ENCODE data around the gene RNF208.
A peak's percentile ranks its signal among the peaks of the same experiment; 100 is the strongest.

RNF208 gene

DNA sequence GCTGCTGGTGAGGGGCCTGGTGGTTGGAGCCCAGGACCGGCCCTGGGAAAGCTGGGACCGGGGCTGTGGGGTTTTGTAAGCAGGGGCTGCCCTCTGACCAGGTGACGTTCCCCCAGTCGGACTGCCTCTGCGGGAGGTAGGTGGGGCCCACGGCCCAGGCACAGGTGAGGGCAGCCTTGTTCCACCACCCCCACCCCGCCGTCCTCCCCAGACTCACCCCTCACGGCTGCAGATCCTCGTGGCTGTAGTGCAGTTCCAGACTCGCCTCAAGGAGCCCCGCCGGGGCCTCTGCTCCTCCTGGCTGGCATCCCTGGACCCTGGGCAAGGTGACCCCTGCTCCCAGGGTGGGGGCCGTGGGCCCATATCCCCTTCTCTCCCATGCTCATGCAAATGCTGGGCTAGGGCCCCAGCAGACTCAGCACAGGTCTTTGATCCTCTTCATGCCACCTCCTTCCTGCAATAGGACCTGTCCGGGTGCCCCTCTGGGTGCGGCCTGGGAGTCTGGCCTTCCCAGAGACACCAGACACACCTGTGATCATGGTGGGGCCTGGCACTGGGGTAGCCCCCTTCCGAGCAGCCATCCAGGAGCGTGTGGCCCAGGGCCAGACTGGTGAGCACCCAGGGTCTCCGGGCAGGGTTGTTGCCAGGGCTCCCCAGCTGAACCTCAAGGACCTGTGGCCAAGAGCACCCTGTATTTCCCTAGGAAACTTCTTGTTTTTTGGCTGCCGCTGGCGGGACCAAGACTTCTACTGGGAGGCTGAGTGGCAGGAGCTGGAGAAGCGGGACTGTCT is 6.6 kb downstream of the RNF208 start:
- DNase-seq: no peak

DNA sequence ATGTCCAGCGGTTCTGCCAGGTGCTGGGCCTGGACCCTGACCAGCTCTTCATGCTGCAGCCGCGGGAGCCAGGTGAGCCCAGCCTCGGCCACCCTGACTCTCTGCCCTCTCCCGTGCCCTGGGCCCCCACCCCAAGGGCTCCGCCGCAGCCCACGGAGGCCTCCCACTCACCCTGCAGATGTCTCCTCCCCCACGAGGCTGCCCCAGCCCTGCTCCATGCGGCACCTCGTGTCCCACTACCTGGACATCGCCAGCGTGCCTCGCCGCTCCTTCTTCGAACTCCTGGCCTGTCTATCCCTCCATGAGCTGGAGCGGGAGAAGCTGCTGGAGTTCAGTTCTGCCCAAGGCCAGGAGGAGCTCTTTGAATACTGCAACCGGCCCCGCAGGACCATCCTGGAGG is 7.4 kb downstream of the RNF208 start:
- DNase-seq: no peak

DNA sequence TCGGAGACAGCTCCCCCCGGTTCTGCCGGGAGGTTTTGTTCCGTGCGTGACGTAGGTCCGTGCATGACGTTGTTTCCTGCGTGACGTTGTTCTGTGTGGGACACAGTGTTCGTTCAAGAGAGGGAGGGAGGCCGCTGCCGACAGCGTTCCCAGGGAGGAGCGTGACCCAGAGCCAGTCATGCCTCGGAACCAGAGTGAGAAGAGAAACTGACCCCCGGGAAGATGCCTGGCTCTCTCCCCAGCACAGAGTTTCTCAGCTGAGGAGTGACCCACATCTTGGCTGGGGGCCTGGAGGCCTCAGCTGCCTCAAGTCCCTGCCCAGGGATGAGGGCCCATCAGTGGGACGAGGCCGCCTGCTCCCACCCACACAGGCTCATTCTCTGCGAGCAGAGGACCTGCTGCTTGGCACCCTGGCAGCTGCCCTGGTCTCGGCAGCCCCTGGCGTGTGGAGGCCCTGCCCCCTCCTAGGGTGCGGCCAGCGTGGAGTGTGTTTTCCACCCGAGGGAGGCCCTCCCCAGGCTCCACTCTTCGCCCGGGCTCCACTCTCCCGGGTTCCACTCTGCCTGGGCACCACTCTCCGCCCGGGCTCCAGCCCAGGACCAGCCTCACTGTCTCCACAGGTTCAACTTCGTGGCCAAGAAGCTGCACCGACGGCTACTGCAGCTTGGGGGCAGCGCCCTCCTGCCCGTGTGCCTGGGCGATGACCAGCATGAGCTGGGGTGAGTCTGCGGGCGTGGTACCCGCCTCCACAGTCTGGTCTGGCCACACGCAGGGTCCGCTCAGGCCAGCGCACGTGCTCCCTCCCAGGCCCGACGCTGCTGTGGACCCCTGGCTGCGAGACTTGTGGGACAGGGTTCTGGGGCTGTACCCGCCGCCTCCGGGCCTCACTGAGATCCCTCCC is 8.6 kb downstream of the RNF208 start:
- DNase-seq: peak in 7 of 56 donors; percentile 10 to 52 (median 29)

DNA sequence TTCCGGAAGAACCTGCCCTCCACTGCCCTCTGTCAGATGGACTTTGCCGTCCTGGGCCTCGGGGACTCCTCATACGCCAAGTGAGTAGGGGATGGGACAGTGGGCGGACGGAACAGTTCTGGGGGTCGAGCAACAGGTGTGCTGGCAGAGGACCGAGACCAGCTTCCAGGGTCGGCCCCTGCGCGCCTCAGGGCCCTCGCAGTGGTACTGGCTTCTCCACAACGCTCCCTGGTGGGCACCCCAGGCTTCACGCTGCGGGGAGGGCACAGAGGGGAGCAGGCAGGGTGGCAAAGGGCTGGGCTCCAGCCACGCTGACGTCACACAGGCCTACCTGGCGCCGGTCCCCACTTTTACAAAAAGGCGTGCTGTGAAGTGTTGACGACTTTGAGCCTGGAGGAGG is 9.5 kb downstream of the RNF208 start:
- no peak for DNase-seq

DNA sequence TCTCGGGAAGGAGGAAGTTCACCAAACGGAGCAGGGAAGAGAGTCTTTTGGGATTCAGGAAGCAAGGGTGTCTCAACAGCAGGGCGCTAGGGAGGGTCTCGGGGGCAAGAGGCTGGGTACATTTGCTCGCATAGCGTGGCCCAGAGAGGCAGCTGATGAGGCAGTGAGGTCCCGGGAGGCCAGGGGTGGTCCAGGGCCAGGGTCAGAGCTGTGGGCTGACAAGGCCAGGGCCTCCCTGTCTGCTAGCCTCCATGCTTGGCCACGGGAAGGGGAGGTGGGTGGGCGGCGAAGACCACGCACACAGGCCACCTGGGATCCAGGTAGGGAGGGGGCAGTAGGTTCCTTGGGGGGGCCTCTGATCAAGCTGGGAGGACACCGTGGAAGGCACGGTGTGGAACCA is 10.5 kb downstream of the RNF208 start:
- DNase-seq: no peak

DNA sequence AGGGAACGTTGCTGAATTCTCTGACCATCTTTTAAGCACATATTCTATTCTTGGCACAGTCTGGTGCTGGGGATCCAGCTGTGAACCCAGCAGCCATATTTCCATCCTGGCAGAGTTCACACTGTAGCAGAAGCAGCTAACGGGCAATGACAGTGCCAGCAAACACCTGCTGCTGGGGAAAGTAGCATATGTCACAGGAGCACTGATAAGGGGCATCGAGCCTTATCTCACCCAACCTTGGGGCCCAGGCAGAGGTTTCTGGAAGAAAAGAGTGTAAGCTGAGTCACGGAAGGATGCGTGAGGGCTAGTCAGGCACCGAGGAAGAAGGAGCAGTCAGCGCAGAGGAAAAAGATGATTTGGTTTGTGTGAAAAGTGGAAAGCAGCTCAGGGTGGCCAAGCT is 15.4 kb downstream of the RNF208 start:
- no peak for DNase-seq

DNA sequence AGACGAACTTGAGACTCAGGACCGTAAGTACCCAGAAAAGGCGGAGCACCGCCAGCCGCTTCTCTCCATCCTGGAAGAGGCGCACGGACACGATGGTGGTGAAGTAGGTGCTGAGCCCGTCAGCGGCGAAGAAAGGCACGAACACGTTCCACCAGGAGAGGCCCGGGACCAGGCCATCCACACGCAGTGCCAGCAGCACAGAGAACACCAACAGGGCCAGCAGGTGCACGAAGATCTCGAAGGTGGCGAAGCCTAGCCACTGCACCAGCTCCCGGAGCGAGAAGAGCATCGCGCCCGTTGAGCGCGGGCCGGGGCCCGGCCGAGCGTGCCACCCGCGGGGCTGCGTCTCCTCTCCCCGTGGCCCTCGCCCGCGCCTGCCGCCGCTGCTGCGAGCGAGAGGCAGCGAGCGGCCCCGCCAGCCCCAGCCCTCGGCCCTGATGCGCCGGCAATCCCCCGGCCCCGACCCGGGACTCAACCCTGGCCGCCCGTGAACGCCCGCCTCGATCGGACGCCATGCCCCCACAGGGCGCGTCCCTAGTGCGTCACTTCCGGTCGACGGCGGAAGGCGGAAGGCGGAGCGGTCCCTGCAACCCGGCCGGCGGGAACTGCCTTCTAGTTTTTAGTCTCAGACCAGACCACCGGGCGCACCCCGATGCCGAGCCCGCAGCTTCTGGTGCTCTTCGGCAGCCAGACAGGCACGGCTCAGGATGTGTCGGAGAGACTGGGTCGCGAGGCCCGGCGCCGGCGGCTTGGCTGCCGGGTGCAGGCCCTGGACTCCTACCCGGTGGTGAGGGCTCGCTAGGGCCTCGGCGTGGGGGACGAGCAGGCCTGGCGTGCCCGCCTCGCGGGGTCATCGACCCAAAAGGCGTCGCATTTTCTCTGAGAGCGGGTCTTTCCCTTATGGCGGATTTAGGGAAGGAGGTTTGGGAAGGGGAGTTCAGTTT is 16.6 kb downstream of the RNF208 start, which contains the start of the genes NDOR1 and TMEM203:
Gene NDOR1, plus strand, starts transcription at position 575 of the 944 bp plus-strand sequence. Its CDS starts 78 bp downstream, at position 653.
Gene TMEM203, minus strand, starts transcription at position 523 of the 944 bp plus-strand sequence. Its CDS starts 234 bp downstream, at position 289.
- DNase-seq: peak; percentile 23 to 97 (median 86)

DNA sequence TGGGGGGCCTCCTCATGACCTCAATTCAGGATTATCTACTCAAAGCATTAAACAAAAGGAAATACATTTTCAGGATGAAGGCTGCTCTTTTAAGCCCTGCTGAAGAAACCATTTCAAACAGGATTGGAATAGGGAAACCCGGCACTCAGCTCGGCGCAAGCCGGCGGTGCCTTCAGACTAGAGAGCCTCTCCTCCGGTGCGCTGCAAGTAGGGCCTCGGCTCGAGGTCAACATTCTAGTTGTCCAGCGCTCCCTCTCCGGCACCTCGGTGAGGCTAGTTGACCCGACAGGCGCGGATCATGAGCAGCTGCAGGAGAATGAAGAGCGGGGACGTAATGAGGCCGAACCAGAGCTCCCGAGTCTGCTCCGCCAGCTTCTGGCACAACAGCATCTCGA is 17.3 kb downstream of the RNF208 start:
- no peak for DNase-seq

DNA sequence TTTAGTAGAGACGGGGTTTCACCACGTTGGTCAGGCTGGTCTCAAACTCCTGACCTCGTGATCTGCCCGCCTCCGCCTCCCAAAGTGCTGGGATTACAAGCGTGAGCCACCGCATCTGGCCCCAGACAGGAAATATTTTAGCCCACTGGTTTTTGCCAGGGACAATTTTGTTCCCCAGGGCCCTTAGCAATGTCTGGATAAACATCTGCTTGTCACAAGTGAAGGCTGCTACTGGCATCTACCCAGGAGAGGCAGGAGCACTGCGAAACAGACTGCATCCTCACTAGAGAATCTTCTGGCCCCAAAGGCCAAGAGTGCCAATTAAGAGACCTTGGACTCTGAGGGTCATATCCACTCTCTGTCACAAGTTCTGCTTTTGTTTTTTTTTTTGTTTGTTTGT is 19.1 kb downstream of the RNF208 start:
- no peak for DNase-seq

DNA sequence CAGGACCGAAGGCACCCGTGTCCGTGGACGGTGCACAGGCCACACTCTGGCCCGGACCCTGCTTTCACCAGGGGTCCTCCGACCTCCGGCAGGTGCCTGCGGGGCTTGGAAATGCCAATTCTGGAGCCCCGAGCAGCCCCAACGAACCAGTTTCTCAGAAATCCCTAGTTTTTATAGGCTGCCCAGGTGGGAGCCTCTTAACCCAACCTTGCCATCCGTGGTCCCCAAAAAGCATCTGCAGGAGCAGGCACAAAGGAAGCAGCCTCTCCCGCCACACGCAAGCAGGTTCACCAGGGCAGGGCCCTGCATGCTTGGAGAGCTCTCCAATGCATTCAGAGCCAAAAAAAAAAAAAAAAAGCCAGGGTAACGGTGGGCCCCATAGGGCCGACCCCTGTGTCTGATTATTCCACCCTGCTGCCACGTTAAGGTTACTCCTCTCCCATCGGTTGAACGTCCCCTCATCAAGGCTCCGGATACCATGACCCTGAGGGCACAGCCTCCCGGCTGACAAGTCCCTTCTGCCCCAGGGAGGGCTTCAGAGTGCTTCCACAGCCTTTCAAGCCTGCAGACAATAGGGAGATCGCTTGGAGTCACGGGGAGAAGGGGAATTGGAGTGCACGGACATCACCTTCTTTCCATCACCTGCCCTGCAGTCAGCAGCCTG is 20.7 kb downstream of the RNF208 start:
- DNase-seq: no peak

DNA sequence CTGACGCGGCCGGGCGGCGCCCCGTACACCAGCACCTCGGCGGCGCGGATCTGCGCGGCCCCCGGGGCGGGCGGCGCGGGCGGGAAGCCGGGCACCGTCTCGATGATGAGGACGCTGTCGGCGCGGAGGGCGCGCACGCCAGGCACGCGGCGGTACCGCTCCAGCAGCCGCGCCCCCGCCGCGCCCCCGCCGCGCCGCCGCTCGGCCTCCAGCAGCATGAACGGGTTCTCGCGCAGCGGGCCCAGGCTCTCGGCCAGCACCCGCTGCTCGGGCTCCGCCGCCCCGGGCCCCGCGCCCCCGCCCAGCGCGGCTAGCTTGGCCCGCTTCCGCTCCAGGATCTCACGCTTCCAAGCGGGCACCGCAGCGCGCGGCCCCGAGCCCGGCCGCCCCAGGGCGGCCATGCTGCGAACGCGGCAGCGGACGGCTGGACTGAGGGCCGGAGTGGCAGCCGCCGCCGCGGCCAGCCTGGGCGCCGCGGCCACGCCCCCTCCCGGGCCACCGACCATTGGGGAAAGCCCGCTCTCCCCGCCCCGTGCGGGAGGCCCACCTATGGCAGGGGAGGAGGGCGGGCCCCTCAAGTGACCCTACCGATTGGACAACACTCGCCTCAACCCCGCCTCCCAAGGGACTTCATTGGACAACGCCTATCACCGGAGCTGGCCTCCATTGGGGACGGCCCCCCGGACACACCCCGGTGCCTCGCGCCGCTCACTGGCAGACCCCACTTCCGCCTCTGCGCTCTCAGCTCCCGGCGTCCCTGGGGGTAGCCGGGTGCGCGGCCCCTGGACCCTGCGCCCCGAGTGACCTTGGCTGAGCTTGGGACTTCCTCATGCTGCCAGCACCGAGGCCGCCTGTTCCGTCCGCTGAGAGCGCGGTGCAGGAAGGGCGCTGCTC is 21.5 kb downstream of the RNF208 start, which contains the start of gene TPRN:
Gene TPRN, minus strand, starts transcription at position 431 of the 894 bp plus-strand sequence. Its CDS starts 30 bp downstream, at position 401.
- peak; percentile 74 to 99 (median 98) for DNase-seq

DNA sequence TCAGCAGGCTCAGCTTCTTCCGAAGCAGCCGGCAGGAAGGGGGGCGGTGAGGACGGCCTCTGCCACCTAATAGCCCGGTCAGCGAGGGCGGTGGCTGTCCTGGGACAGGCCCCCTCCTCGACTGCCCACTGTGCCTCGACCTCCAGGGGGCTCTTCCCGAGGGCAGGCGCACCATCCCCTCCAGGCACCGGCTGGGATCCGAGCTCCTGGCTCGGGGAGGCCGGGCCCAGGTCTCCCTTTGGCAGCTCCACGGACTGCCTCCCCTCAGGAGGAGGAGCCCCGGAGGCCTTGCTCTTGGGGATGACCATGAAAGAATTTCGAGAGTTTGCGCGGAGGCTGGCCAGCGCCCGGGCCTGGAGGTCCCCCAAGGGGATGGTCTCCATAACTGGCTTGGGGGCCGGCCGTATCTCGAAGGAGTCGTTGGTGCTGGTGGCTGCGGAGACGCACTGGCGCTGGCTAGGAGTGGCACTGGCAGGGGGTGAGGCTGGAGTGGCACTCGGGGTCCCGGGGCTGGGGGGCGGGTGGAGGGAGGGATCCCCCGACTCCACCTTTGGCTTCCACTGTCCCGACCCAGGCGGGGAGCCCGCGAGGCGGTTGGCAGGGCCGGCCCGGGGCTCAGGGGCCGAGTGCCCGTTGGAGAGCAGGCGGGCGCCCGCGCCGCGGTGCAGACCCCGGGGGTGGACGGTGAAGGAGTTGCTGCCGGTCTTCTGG is 22.5 kb downstream of the RNF208 start:
- peak in 2 of 56 donors; percentile 24 to 37 for DNase-seq

DNA sequence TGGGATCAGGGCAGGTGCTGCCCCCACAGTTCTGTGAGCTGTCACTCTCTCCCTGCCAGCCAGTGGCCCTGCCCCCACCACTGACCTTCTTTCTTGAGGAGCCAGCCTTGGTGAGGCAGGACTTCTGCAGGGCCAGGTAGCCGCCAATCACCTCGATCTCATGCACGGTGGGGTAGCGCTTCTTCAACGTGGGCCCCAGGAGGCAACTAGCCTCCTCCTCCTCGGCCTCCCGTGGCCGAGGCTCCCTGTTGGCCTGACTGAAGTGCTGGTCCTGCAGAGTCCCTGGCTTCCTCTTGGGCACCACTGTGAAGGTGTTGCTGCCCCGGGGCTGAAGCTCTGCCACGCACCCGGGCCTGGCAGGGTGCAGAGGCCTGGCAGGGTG is 23.1 kb downstream of the RNF208 start:
- DNase-seq: peak in 3 of 56 donors; percentile 41 to 60 (median 50)

DNA sequence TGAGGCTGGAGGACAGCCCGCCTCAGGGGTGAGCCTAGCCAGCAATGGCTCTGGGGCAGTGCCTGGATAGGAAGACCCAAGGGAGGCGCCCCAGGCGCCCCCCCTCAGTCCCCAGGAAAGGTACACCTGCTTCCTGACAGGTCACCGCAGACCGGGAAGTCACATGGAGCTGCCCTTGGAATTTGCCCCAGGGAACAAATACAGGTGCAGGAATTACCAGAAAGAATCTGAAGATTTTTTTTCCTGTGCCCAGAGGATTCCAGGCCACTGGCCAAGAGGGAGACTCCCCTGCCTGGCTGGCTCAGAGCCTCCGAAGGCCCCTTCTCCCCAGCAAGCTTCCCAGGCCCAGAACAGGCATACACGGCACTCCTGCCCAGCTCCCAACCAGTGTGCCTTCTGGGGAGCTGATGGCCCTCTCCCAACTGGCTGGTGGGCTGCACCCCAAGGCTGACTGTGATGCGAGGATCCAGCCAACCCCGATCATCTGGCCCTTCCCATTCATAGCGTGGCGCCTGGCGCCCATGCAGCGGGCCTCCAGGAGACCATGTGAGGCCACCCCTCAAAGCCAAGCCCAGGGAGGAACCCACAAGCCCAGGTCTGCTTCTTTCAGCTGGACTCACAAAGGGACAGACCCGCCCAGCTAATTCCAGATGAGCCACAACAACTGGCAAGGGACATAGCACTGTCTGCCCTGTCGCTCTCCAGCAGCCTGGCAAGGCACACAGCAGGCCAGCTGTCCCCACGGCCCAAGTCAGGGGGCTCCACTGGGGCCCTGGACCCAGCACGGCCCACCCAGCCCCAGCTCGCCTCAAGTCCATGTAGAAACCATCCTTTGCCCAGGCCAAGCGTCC is 23.8 kb downstream of the RNF208 start:
- peak in 9 of 56 donors; percentile 5 to 71 (median 42) for DNase-seq

DNA sequence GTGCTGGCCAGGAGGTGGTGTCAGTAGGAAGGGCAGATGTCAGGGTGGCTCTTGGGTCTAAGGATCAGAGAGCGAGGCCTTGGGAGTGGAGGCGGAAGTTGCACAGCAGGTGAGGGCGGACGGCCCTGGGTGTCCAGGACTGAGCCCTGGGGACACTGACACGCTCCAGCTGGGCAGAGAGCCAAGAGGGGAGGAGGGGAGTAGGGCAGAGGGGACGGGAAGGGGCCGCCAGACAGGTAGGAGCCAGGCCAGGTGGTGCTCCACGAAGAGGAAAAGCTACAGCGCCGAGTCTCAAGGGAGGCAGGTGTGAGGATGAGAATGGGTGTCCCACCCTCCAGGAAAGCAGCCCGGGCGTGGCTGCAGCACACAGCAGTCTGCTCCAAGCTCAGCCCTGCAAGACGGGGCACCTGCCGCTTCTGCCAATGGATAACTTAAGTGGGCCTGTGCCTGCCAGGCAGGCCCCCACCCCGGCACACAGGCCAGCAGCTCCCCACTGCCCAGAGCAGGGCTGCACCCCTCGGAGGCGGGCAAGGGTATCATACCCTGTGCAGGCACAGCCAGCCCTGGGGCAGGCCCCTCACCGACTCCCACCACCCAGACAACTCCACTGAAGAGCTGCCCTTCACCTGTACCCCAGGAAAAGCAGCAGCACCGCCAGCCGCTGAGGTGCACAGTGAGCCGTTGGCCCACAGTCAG is 26.4 kb downstream of the RNF208 start:
- DNase-seq: peak in 3 of 56 donors; percentile 12 to 63 (median 19)

DNA sequence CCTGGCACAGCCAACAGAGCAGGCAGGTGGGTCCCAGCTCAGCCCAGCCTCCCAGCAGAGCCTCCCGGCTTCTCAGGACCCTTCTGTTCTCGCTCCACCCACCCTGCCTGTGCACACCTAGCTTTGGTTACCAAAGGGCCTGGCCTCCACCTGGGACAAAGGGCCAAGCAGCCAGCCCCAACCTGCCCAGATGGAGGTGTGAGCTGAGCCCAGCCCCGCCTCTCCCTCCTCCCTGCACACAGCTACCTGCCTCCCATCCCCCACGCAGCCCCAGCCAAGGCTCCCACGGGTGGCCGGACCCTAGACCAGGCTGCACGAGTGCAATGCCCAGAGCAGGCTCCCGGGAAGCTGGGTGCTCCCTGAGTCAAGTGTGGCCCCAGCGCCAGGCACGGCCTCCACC is 27.1 kb downstream of the RNF208 start:
- peak in 3 of 56 donors; percentile 36 to 63 (median 38) for DNase-seq

DNA sequence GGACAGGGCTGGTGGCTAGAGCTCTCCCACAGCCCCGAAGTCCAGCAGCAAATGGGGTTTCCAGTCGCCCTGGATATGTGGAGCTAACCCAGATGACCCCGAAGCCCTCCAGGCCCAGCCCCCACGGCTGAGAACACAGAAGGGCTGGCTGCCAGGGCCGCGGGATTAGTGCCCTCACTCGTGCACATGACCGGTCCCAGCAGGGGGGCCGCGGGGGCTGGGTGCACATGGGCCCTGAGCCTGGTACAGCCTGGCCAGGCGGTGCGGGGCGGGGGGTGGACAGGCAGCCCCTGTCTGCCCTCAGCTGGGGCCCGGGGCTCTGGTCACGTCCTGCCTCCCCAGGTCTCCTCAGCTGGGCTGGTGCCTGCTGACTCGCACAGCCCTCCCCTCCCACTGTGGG is 27.7 kb downstream of the RNF208 start:
- peak in 55 of 56 donors; percentile 13 to 96 (median 88) for DNase-seq
